Activated B cell treated with CpG ODN at 0.5 μM for 24 hours (primary cell): Measurements from ENCODE around the gene SMURF1. TPM values are rescaled to one million over a fixed set of nuclear protein-coding genes. Genes with fewer than 3 reads are reported as not detected.

Source experiments
- ATAC-seq: fragments of 200-7000 bp; cut with Tn5 transposase; one replicate; pipeline ENCODE4 v1.10.0; 2021; ENCODE audit warnings: low read depth, mild to moderate bottlenecking, moderate library complexity
- CTCF ChIA-PET: fragments of 350-600 bp; sonication (Branson Sonifier 250); formaldehyde crosslinking; loops from one replicate; lab custom pipeline; 2021; ENCODE audit warnings: antibody characterized with exemption; lab: Charles Lee
- POLR2A ChIA-PET: fragments of 350-600 bp; sonication (Branson Sonifier 250); formaldehyde crosslinking; loops from one replicate; lab custom pipeline; 2021; ENCODE audit warnings: antibody characterized with exemption; lab: Charles Lee
- DNase-seq: peaks from one replicate; pipeline ENCODE4 v3.0.0; 2022
- H3K27ac Mint-ChIP-seq: one replicate; pipeline ENCODE4 v1.8.0; 2020; ENCODE audit warnings: mixed read lengths
- H3K27me3 Mint-ChIP-seq: one replicate; pipeline ENCODE4 v1.8.0; 2021; ENCODE audit warnings: mixed read lengths
- H3K36me3 Mint-ChIP-seq: one replicate; pipeline ENCODE4 v1.8.0; 2021; ENCODE audit warnings: low read depth, mixed read lengths
- H3K4me1 Mint-ChIP-seq: one replicate; pipeline ENCODE4 v1.8.0; 2021; ENCODE audit warnings: mixed read lengths
- H3K4me3 Mint-ChIP-seq: one replicate; pipeline ENCODE4 v1.8.0; 2020; ENCODE audit warnings: mild to moderate bottlenecking, mixed read lengths
- H3K9me3 Mint-ChIP-seq: one replicate; pipeline ENCODE4 v1.8.0; 2020; ENCODE audit warnings: mixed read lengths
- CTCF ChIP-seq: fragments of 200-600 bp; IDR thresholded peaks from one replicate; pipeline ENCODE4 v1.8.0; 2022; ENCODE audit warnings: antibody characterized with exemption, mild to moderate bottlenecking
- intact Hi-C: fragments of 100-400 bp; cut with micrococcal nuclease; formaldehyde crosslinking; loops from one replicate; pipeline ENCODE4 v1.15.1; 2024
- total RNA-seq: library from RNA; stranded (reverse); gene quantifications from 2 replicates; pipeline ENCODE4 v1.2.3, GENCODE V29; 2022

SMURF1 gene
- total RNA-seq, 1 donor from 2014 or later, result 23.1 TPM

GRCh38 chr7:99124236-99124635 is 19.7 kb downstream of the SMURF1 start:
- Mint-ChIP-seq H3K4me1 (peaks cover 48% of the 10 kb centered on the region), H3K27me3 (no peaks in the 10 kb centered on the region), H3K4me3 (no peak overlapping the region), H3K27ac (no peak overlapping the region), H3K36me3 (peaks cover 7% of the 10 kb centered on the region), H3K9me3 (peaks cover 5% of the 10 kb centered on the region)
- TF ChIP-seq CTCF, result no peak
- ATAC-seq (no peak), DNase-seq (no peak)
- ChIA-PET POLR2A (no interaction called here), CTCF (no interaction called here)
- intact Hi-C loops, result no loop called here

- CTCF ChIA-PET, result no interaction called here
Observed at GRCh38 chr7:99123571-99124033, 20.3 kb downstream of the SMURF1 start.

GRCh38 chr7:99122762-99123161 is 21.1 kb downstream of the SMURF1 start:
- DNase-seq, result no peak
- intact Hi-C loops, result no loop called here
- Mint-ChIP-seq H3K4me1 (peaks cover 61% of the 10 kb centered on the region), H3K27me3 (no peaks in the 10 kb centered on the region), H3K36me3 (peaks cover 15% of the 10 kb centered on the region), H3K9me3 (peaks cover 6% of the 10 kb centered on the region), H3K27ac (no peak overlapping the region), H3K4me3 (no peak overlapping the region)
- no peak for ATAC-seq
- ChIA-PET POLR2A (no interaction called here), CTCF (no interaction called here)
- no peak for TF ChIP-seq CTCF

More at GRCh38 chr7:99123571-99124033, 20.3 kb downstream of the SMURF1 start:
- intact Hi-C loops, result no loop called here
- ATAC-seq (no peak), DNase-seq (no peak)
- H3K36me3 Mint-ChIP-seq, result peaks cover 7% of the 10 kb centered on the region
- H3K27ac Mint-ChIP-seq, result no peak overlapping the region
- peaks cover 5% of the 10 kb centered on the region for H3K9me3 Mint-ChIP-seq
- TF ChIP-seq CTCF, result no peak
- H3K4me3 Mint-ChIP-seq, result no peak overlapping the region
- POLR2A ChIA-PET, result no interaction called here
- H3K4me1 Mint-ChIP-seq, result peaks cover 55% of the 10 kb centered on the region
- no peaks in the 10 kb centered on the region for H3K27me3 Mint-ChIP-seq

GRCh38 chr7:99121496-99122021 is 22.3 kb downstream of the SMURF1 start:
- H3K27ac Mint-ChIP-seq, result no peak overlapping the region
- H3K36me3 Mint-ChIP-seq, result peaks cover 19% of the 10 kb centered on the region
- CTCF ChIA-PET, result interaction anchor here (0.6 to 0.7 kb wide), 2 partner anchors 13 to 52 kb away, joined by 3 read pairs; no protein-coding TSS in a partner anchor

More at GRCh38 chr7:99121496-99122021, 22.3 kb downstream of the SMURF1 start:
- no peak for DNase-seq
- intact Hi-C loops, result loop anchor here (2.0 kb wide), 1 partner anchor 21 kb away; no protein-coding TSS in a partner anchor
- no peak overlapping the region for H3K4me3 Mint-ChIP-seq
- no peaks in the 10 kb centered on the region for H3K27me3 Mint-ChIP-seq
- no peak for TF ChIP-seq CTCF
- POLR2A ChIA-PET, result no interaction called here
- ATAC-seq, result no peak
- H3K4me1 Mint-ChIP-seq, result peaks cover 62% of the 10 kb centered on the region
- peaks cover 6% of the 10 kb centered on the region for H3K9me3 Mint-ChIP-seq
